Measurements from ENCODE around the gene MRPL4. TPM values are rescaled to one million over a fixed set of nuclear protein-coding genes. Genes with fewer than 3 reads are reported as not detected.
A peak's percentile ranks its signal among the peaks of the same experiment; 100 is the strongest.

MRPL4 gene
- total RNA-seq, 1 experiment from 2014 or later: 146 TPM

GRCh38 chr19:10259162-10259905 lies 7.3 kb downstream of the MRPL4 start:
- CTCF ChIA-PET: interaction anchor here (0.6 to 7.7 kb wide), 29 partner anchors 9 to 442 kb away, joined by 3 to 233 read pairs (median 5); partner anchors contain the start of genes CDC37, DNMT1, ICAM1 and ICAM5

More at GRCh38 chr19:10259162-10259905, 7.3 kb downstream of the MRPL4 start:
- ChIA-PET POLR2A (interaction anchor here (0.9 to 2.3 kb wide), 6 partner anchors 10 to 130 kb away, joined by 3 to 11 read pairs (median 5); partner anchors contain the start of genes ICAM5, S1PR2 and TYK2), RAD21 (ENCODE audit: low non-redundant PET in 1 of 2, low total read pairs in 2 of 2, uncharacterized antibody in 2 of 2, unreplicated experiment in 2 of 2) (interaction anchor here (0.6 to 2.4 kb wide), 12 partner anchors 10 to 166 kb away, joined by 3 to 22 read pairs (median 4); partner anchors contain the start of genes ICAM1 (in 1 of the 2) and ICAM5 (in 1 of the 2))
- peak; percentile 82 for DNase-seq (ENCODE audit: low read depth, low spot score)
- H3K36me3 ChIP-seq (ENCODE audit: control insufficient read depth in 1 of 2, insufficient read depth in 2 of 2, low read length in 2 of 2): peaks cover 13 to 28% of the 10 kb centered on the region in 2 experiments
- peak overlapping the region; percentile 49; the same call in 1 of the 2 replicates for H3K9ac ChIP-seq (ENCODE audit: low read length)
- no peaks in the 10 kb centered on the region; the same call in 1 of the 2 replicates for H4K20me1 ChIP-seq (ENCODE audit: insufficient read depth)
- H2AFZ ChIP-seq (ENCODE audit: low read depth, low read length, poor library complexity, severe bottlenecking): no peak overlapping the region
- TF ChIP-seq SIN3A (IDR thresholded peaks at IDR 0.05; ENCODE audit: low read depth): no peak
- TF ChIP-seq, protein P1, sequence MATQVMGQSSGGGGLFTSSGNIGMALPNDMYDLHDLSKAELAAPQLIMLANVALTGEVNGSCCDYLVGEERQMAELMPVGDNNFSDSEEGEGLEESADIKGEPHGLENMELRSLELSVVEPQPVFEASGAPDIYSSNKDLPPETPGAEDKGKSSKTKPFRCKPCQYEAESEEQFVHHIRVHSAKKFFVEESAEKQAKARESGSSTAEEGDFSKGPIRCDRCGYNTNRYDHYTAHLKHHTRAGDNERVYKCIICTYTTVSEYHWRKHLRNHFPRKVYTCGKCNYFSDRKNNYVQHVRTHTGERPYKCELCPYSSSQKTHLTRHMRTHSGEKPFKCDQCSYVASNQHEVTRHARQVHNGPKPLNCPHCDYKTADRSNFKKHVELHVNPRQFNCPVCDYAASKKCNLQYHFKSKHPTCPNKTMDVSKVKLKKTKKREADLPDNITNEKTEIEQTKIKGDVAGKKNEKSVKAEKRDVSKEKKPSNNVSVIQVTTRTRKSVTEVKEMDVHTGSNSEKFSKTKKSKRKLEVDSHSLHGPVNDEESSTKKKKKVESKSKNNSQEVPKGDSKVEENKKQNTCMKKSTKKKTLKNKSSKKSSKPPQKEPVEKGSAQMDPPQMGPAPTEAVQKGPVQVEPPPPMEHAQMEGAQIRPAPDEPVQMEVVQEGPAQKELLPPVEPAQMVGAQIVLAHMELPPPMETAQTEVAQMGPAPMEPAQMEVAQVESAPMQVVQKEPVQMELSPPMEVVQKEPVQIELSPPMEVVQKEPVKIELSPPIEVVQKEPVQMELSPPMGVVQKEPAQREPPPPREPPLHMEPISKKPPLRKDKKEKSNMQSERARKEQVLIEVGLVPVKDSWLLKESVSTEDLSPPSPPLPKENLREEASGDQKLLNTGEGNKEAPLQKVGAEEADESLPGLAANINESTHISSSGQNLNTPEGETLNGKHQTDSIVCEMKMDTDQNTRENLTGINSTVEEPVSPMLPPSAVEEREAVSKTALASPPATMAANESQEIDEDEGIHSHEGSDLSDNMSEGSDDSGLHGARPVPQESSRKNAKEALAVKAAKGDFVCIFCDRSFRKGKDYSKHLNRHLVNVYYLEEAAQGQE (IDR thresholded peaks at IDR 0.05; ENCODE audit: low read depth): no peak
- TF ChIP-seq RAD21 (IDR thresholded peaks at IDR 0.05; ENCODE audit: low read depth): peak; percentile 82
- TF ChIP-seq CTCF (IDR thresholded peaks at IDR 0.05 in 2 of 3, conservative IDR thresholded peaks at IDR 0.05 in 1 of 3; ENCODE audit: borderline replicate concordance in 1 of 3, insufficient read depth in 1 of 3, low read depth in 2 of 3, low read length in 2 of 3): peak; percentile 77 to 86 (median 80)
- H3K79me2 ChIP-seq (ENCODE audit: insufficient read depth, low read length): peaks cover 6% of the 10 kb centered on the region; the same call in 1 of the 2 replicates
- no peak overlapping the region for H3K4me3 ChIP-seq (replicated peaks in 1 of 2; ENCODE audit: low read depth in 1 of 2, low read length in 2 of 2)
- peaks cover 24 to 32% of the 10 kb centered on the region in 2 experiments for H3K4me1 ChIP-seq (ENCODE audit: control insufficient read depth in 1 of 2, insufficient read depth in 2 of 2, low read length in 2 of 2)
- H3K27me3 ChIP-seq (ENCODE audit: insufficient read depth, low read length): no peaks in the 10 kb centered on the region
- no peaks in the 10 kb centered on the region for H3K9me3 ChIP-seq (ENCODE audit: control insufficient read depth in 1 of 2, insufficient read depth in 1 of 2, low read depth in 1 of 2, low read length in 2 of 2)
- peak; percentile 71 for ATAC-seq
- no peaks in the 10 kb centered on the region for H3K9me2 ChIP-seq (ENCODE audit: insufficient read depth)
- no TSS peak for BruUV-seq (replicated peaks)
- H3K4me2 ChIP-seq (ENCODE audit: low read length): peak overlapping the region; percentile 74
- peak overlapping the region; percentile 56 for H3K27ac ChIP-seq (ENCODE audit: low read depth, low read length)
- intact Hi-C loops (cut with micrococcal nuclease): loop anchor here (1.0 kb wide), 1 partner anchor 130 kb away; no protein-coding TSS in a partner anchor
